MM.1S (cell line): ENCODE data around the gene CCDC169.
"Not testable (repeated sequence)": the region's sequence is repeated elsewhere in the genome, so short reads cannot be mapped to it uniquely, and the experiment has no call there.

Source experiments
- DNase-seq: peaks from one replicate; pipeline ENCODE4 v3.0.0-alpha.2; 2015
- H2AFZ ChIP-seq: fragments of 300-600 bp; sonication (generic); 2 replicates; pipeline ENCODE4 v1.6.0; 2016; ENCODE audit warnings: antibody characterized with exemption, low read length
- H3F3A ChIP-seq: fragments of 300-600 bp; sonication (generic); 2 replicates; pipeline ENCODE4 v1.6.1; 2016; ENCODE audit warnings: mild to moderate bottlenecking, antibody characterized with exemption, low read length, moderate library complexity, mixed read lengths; ENCODE audit not compliant: insufficient read depth
- H3K27ac ChIP-seq: fragments of 300-600 bp; sonication (generic); 2 replicates; pipeline ENCODE4 v1.5.1; 2016; ENCODE audit warnings: mild to moderate bottlenecking, low read length
- H3K27me3 ChIP-seq: fragments of 300-600 bp; sonication (generic); replicated peaks from 2 replicates; pipeline ENCODE4 v1.6.0; 2016; ENCODE audit warnings: low read length; ENCODE audit not compliant: insufficient read depth
- H3K36me3 ChIP-seq: fragments of 300-600 bp; sonication (generic); replicated peaks from 2 replicates; pipeline ENCODE4 v1.6.1; 2016; ENCODE audit warnings: mild to moderate bottlenecking, low read length, mixed read lengths; ENCODE audit not compliant: insufficient read depth
- H3K4me1 ChIP-seq: fragments of 300-600 bp; sonication (generic); 2 replicates; pipeline ENCODE4 v1.6.1; 2016; ENCODE audit warnings: low read length, mixed read lengths
- H3K4me2 ChIP-seq: fragments of 300-600 bp; sonication (generic); 2 replicates; pipeline ENCODE4 v1.6.0; 2016; ENCODE audit warnings: low read depth, low read length
- H3K4me3 ChIP-seq: fragments of 300-600 bp; sonication (generic); 2 replicates; pipeline ENCODE4 v1.5.1; 2016; ENCODE audit warnings: low read length, mixed read lengths
- H3K79me2 ChIP-seq: fragments of 300-600 bp; sonication (generic); 2 replicates; pipeline ENCODE4 v1.6.1; 2016; ENCODE audit warnings: mixed run types, low read length, mixed read lengths
- H3K9ac ChIP-seq: fragments of 300-600 bp; sonication (generic); 2 replicates; pipeline ENCODE4 v1.6.1; 2016; ENCODE audit warnings: low read length, mixed read lengths
- H3K9me2 ChIP-seq: fragments of 300-600 bp; sonication (generic); replicated peaks from 2 replicates; pipeline ENCODE4 v1.6.1; 2016; ENCODE audit warnings: mild to moderate bottlenecking, low read length, mixed read lengths; ENCODE audit not compliant: insufficient read depth
- H3K9me3 ChIP-seq: fragments of 300-600 bp; sonication (generic); replicated peaks from 2 replicates; pipeline ENCODE4 v1.6.1; 2016; ENCODE audit warnings: mild to moderate bottlenecking, low read length, mixed read lengths; ENCODE audit not compliant: insufficient read depth
- H4K20me1 ChIP-seq: fragments of 300-600 bp; sonication (generic); 2 replicates; pipeline ENCODE4 v1.6.1; 2016; ENCODE audit warnings: mild to moderate bottlenecking, low read length, moderate library complexity, mixed read lengths; ENCODE audit not compliant: insufficient read depth
- EZH2 ChIP-seq: fragments of 300-600 bp; sonication (generic); optimal IDR thresholded peaks from 2 replicates; pipeline ENCODE3; 2017; ENCODE audit warnings: low read depth, mild to moderate bottlenecking, antibody characterized with exemption, low read length, mixed read lengths
- EZH2phosphoT487 ChIP-seq: fragments of 300-600 bp; sonication (generic); IDR thresholded peaks from 2 replicates; pipeline ENCODE4 v1.6.1; 2018; ENCODE audit warnings: antibody characterized with exemption, low read length
- TF ChIP-seq, protein P1 (sequence below): fragments of 300-600 bp; sonication (generic); IDR thresholded peaks from 2 replicates; pipeline ENCODE4 v1.5.1; 2016; ENCODE audit warnings: antibody characterized with exemption, low read length, mixed read lengths

Gene CCDC169

DNA sequence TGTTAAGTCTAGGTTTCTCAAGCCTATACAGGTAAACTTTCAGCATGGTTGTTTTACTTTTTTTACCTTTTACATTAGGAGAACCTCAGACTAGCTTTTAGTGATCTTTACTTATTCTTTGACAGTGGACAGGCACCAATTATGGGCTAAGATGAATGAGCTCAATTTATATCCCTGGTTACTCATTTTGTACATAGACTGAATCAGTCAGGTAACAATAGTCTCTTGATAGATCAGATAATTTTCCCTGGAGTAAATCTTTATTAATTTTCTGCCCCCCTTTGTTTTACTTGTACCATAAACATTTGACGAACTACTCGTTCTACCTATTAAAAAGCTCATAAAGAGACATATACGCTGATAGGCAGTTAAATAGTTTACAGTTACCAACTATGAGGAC lies 25.8 kb upstream of the CCDC169 start:
- H3K9me2 ChIP-seq = no peaks in the 10 kb centered on the region
- no peaks in the 10 kb centered on the region for H3K79me2 ChIP-seq
- H3K27ac ChIP-seq = no peak overlapping the region
- no peaks in the 10 kb centered on the region for H3F3A ChIP-seq
- no peaks in the 10 kb centered on the region for H3K4me1 ChIP-seq
- H3K27me3 ChIP-seq = no peaks in the 10 kb centered on the region
- no peaks in the 10 kb centered on the region for H4K20me1 ChIP-seq
- no peak overlapping the region for H3K9ac ChIP-seq
- no peak overlapping the region for H3K4me2 ChIP-seq
- H2AFZ ChIP-seq = no peak overlapping the region
- no peak overlapping the region for H3K4me3 ChIP-seq
- H3K9me3 ChIP-seq = no peaks in the 10 kb centered on the region
- DNase-seq = no peak
- no peaks in the 10 kb centered on the region for H3K36me3 ChIP-seq
- TF ChIP-seq EZH2phosphoT487 (no peak), EZH2 (no peak)

DNA sequence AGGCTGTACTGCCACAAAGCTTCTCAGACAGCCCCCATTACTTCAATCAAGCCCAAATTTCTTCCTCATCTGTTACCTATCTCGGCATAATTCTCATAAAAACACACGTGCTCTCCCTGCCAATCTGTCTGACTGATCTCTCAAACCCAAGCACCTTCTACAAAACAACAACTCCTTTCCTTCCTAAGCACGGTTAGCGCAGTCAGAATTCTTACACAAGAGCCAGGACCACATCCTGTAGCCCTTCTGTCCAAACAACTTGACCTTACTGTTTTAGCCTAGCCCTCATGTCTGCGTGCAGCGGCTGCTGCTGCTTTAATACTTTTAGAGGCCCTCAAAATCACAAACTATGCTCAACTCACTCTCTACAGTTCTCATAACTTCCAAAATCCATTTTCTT lies 22.2 kb upstream of the CCDC169 start:
- DNase-seq, H3K9me2 ChIP-seq, H3F3A ChIP-seq, H3K4me2 ChIP-seq, H3K27me3 ChIP-seq, H4K20me1 ChIP-seq, H3K27ac ChIP-seq, H3K9me3 ChIP-seq, H3K4me3 ChIP-seq, H3K4me1 ChIP-seq, H2AFZ ChIP-seq, H3K36me3 ChIP-seq, H3K9ac ChIP-seq, H3K79me2 ChIP-seq: not testable (repeated sequence)

DNA sequence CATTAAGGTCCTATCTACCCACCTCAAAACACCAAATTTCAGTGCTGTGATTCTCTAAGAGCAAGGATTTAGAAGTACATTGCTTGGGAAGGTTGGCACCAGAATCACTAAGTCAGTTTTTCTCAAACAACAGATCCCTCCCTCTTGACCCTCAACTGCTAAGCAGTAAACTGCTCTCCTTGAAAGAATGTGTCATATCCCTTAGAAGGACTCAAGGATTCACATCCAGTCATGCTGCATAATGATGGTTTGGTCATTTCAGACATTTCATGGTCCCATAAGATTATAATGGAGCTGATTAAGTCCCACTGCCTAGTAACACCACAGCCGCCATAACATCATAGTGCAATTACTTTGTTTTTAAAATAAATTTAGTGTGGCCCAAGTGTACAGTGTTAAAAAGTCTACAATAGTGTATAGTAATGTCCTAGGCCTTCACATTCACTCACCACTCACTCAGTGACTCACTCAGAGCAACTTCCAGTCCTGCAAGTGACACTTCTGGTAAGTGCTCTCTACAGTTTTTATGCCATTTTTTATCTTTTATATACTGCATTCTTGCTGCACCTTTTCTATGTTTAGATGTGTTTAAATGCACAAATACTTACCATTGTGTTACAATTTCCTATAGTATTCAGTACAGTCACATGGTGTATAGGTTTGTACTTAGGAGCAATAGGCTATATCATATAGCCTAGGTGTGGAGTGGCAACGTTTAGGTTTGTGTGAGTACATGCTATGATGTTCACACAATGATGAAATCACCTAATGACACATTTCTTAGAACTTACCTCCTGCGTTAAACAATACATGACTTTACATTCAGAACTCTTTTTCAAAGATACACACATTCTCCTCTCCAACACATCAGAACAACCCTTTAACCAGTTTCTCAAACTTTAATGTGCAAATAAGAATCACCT lies 15.7 kb upstream of the CCDC169 start:
- H3K36me3 ChIP-seq = no peaks in the 10 kb centered on the region
- TF ChIP-seq, protein P1, sequence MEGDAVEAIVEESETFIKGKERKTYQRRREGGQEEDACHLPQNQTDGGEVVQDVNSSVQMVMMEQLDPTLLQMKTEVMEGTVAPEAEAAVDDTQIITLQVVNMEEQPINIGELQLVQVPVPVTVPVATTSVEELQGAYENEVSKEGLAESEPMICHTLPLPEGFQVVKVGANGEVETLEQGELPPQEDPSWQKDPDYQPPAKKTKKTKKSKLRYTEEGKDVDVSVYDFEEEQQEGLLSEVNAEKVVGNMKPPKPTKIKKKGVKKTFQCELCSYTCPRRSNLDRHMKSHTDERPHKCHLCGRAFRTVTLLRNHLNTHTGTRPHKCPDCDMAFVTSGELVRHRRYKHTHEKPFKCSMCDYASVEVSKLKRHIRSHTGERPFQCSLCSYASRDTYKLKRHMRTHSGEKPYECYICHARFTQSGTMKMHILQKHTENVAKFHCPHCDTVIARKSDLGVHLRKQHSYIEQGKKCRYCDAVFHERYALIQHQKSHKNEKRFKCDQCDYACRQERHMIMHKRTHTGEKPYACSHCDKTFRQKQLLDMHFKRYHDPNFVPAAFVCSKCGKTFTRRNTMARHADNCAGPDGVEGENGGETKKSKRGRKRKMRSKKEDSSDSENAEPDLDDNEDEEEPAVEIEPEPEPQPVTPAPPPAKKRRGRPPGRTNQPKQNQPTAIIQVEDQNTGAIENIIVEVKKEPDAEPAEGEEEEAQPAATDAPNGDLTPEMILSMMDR = no peak
- no peak for TF ChIP-seq EZH2
- no peak for TF ChIP-seq EZH2phosphoT487

DNA sequence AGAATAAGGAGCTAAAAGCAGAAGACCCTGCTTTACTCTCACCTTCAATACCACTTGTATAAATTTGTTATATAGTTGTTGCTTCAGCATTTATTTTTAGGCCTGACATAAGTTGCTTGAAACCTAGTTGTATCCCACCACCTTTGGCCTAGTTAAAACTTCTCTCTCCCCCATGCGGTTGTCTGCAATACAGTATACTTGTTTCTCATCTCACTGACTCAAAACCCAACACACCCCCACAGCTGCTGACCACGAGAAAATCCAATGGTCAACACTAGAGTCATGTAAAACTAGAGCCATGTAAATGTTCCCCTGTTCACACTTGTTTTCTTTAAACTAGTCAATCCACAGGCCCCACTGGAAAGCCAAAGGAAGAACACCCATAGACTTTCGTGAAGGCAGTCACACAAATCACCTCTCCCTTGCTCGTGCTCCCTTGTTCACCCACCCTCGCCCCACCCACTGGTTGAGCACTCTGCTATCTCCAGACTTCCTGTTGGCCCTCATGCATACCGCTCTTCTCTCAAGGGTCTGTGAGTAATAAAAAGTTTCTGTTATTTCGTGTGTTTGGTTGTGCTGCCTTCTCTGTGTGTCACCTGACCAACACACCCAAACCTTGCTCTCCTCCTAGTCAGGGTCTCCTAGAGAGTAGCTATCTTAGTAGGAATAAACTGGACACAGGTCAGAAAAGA lies 12.9 kb upstream of the CCDC169 start:
- no peak overlapping the region for H3K27ac ChIP-seq
- H3K27me3 ChIP-seq = no peaks in the 10 kb centered on the region
- H2AFZ ChIP-seq = no peak overlapping the region
- no peaks in the 10 kb centered on the region for H3K9me2 ChIP-seq
- no peaks in the 10 kb centered on the region for H3K9me3 ChIP-seq
- no peak overlapping the region for H3K4me2 ChIP-seq
- H3K4me1 ChIP-seq = no peaks in the 10 kb centered on the region
- no peaks in the 10 kb centered on the region for H3K79me2 ChIP-seq
- TF ChIP-seq, protein P1 = no peak
- TF ChIP-seq EZH2phosphoT487 = no peak
- no peak for TF ChIP-seq EZH2
- no peak overlapping the region for H3K4me3 ChIP-seq
- H4K20me1 ChIP-seq = no peaks in the 10 kb centered on the region
- H3F3A ChIP-seq = no peaks in the 10 kb centered on the region
- DNase-seq = no peak
- no peak overlapping the region for H3K9ac ChIP-seq
- H3K36me3 ChIP-seq = no peaks in the 10 kb centered on the region

More for the DNA sequence above, 15.7 kb upstream of the CCDC169 start:
- H3F3A ChIP-seq = no peaks in the 10 kb centered on the region
- H2AFZ ChIP-seq = no peak overlapping the region
- H3K27me3 ChIP-seq = no peaks in the 10 kb centered on the region
- no peaks in the 10 kb centered on the region for H3K9me3 ChIP-seq
- no peak for DNase-seq
- H3K9ac ChIP-seq = no peak overlapping the region
- no peaks in the 10 kb centered on the region for H4K20me1 ChIP-seq
- H3K9me2 ChIP-seq = no peaks in the 10 kb centered on the region
- H3K79me2 ChIP-seq = no peaks in the 10 kb centered on the region
- H3K4me1 ChIP-seq = no peaks in the 10 kb centered on the region
- no peak overlapping the region for H3K4me3 ChIP-seq
- H3K4me2 ChIP-seq = no peak overlapping the region
- no peak overlapping the region for H3K27ac ChIP-seq
